Mucosa of descending colon (tissue), 3 donors: ENCODE measurements around the gene IFT122. TPM values are rescaled to one million over a fixed set of nuclear protein-coding genes. Genes with fewer than 3 reads are reported as not detected.

Experiments used
- ATAC-seq: fragments of 200-7000 bp; cut with Tn5 transposase; one replicate; pipeline ENCODE4 v1.9.1; 2020; ENCODE audit warnings: mild to moderate bottlenecking, moderate library complexity
- DNase-seq, 3 donors: peaks; one replicate each; pipeline ENCODE4 v3.0.0-alpha.2; 2020
- H3K36me3 ChIP-seq: fragments of 200-600 bp; one replicate; pipeline ENCODE4 v1.8.0; 2021; ENCODE audit warnings: low read depth, mild to moderate bottlenecking
- H3K4me1 ChIP-seq: fragments of 200-600 bp; one replicate; pipeline ENCODE4 v1.8.0; 2021; ENCODE audit warnings: low read depth, mild to moderate bottlenecking
- H3K4me3 ChIP-seq: fragments of 200-600 bp; one replicate; pipeline ENCODE4 v1.8.0; 2021; ENCODE audit warnings: mild to moderate bottlenecking
- H3K9me3 ChIP-seq: fragments of 200-600 bp; one replicate; pipeline ENCODE4 v1.8.0; 2021; ENCODE audit warnings: mild to moderate bottlenecking
- CTCF ChIP-seq: fragments of 200-600 bp; IDR thresholded peaks from one replicate; pipeline ENCODE4 v1.8.0; 2022; ENCODE audit warnings: antibody characterized with exemption, mild to moderate bottlenecking
- intact Hi-C, 2 donors: fragments of 100-400 bp; cut with DNase I in 1 of 2; cut with micrococcal nuclease in 1 of 2; formaldehyde crosslinking; loops; one replicate each; pipeline versions ENCODE4 v1.11.0 to v1.11.1; 2022; cut with DNase I, micrococcal nuclease
- total RNA-seq, 3 donors: library from RNA; stranded (reverse); fragmentation: NEBNext Ultra II Directional in 2 of 3; extraction: Animal tissue kit (Norgen Biotek cat#: 25700) in 2 of 3; gene quantifications; one replicate each; pipeline versions ENCODE4 v1.2.1 to v1.2.4, GENCODE V29; 2021 to 2023
- donor health status: DM: no; HTN: no; CAD: no; lungs with moderate emphysema.
- donor health status: DM: no; HTN: no; CAD: no.
- donor health status: DM: no; HTN: yes; CAD: no.

The IFT122 gene
- total RNA-seq, 3 donors from 2014 or later, result 24.6 to 35.0 (median 29.6) TPM

GRCh38 chr3:129435367-129435766 is 4.7 kb upstream of the IFT122 start:
- intact Hi-C loops, result no loop called here
- Histone ChIP-seq H3K4me3 (no peak overlapping the region), H3K9me3 (no peaks in the 10 kb centered on the region), H3K4me1 (peaks cover 18% of the 10 kb centered on the region), H3K36me3 (peaks cover 8% of the 10 kb centered on the region)
- ATAC-seq, result no peak
- DNase-seq, result no peak
- TF ChIP-seq CTCF, result no peak

- no peaks in the 10 kb centered on the region for H3K36me3 ChIP-seq
- intact Hi-C loops, result no loop called here
- H3K4me3 ChIP-seq, result peak overlapping the region; percentile 76
- DNase-seq (peak in 2 of 3 donors; percentile 65 to 77), ATAC-seq (peak; percentile 20)
- peaks cover 27% of the 10 kb centered on the region for H3K4me1 ChIP-seq
- no peaks in the 10 kb centered on the region for H3K9me3 ChIP-seq
- TF ChIP-seq CTCF, result no peak
These were observed 703 bp upstream of the IFT122 start for GRCh38 chr3:129439226-129439816.

GRCh38 chr3:129440618-129441190 is 680 bp downstream of the IFT122 start:
- intact Hi-C loops, result no loop called here
- no peaks in the 10 kb centered on the region for H3K36me3 ChIP-seq
- TF ChIP-seq CTCF, result no peak
- peaks cover 27% of the 10 kb centered on the region for H3K4me1 ChIP-seq
- H3K9me3 ChIP-seq, result no peaks in the 10 kb centered on the region
- peak overlapping the region; percentile 76 for H3K4me3 ChIP-seq
- DNase-seq (no peak), ATAC-seq (no peak)

- no peak for ATAC-seq
- no peak for DNase-seq
- intact Hi-C loops, result no loop called here
- Histone ChIP-seq H3K36me3 (no peaks in the 10 kb centered on the region), H3K4me1 (peaks cover 27% of the 10 kb centered on the region), H3K4me3 (no peak overlapping the region), H3K9me3 (no peaks in the 10 kb centered on the region)
- no peak for TF ChIP-seq CTCF
These were observed 1.2 kb downstream of the IFT122 start for GRCh38 chr3:129441215-129441614.

- TF ChIP-seq CTCF, result no peak
- Histone ChIP-seq H3K4me1 (peaks cover 27% of the 10 kb centered on the region), H3K4me3 (no peak overlapping the region), H3K9me3 (no peaks in the 10 kb centered on the region), H3K36me3 (no peaks in the 10 kb centered on the region)
- DNase-seq (no peak), ATAC-seq (no peak)
- intact Hi-C loops, result no loop called here
These were observed 1.8 kb downstream of the IFT122 start for GRCh38 chr3:129441782-129442181.
